GM12878 (cell line): ENCODE data around the gene THRB. TPM values are rescaled to one million over a fixed set of nuclear protein-coding genes. Genes with fewer than 3 reads are reported as not detected.

Experiments used
- ATAC-seq: fragments of 200-7000 bp; cut with Tn5 transposase; 3 replicates; pipeline ENCODE4 v1.9.1; 2020; ENCODE audit warnings: mild to moderate bottlenecking, moderate library complexity
- BruUV-seq: library from RNA; stranded (reverse); fragments of 400-500 nt; replicated peaks from 2 replicates; lab custom pipeline; 2021; lab: Mats Ljungman, UMichigan
- CTCF ChIA-PET: fragments of 300-600 bp; sonication (Branson Sonifier 250); formaldehyde crosslinking; extraction: SDS; loops from one replicate; lab custom pipeline; 2021; ENCODE audit warnings: inconsistent platforms; lab: Yijun Ruan, JAX
- POLR2A ChIA-PET: fragments of 350-600 bp; formaldehyde crosslinking; extraction: SDS; loops from one replicate; lab custom pipeline; 2021; ENCODE audit warnings: inconsistent platforms; lab: Charles Lee
- RAD21 ChIA-PET: fragments of 300-600 bp; sonication (Branson Sonifier 250); formaldehyde crosslinking; loops from one replicate; lab custom pipeline; 2023; ENCODE audit warnings: antibody characterized with exemption; ENCODE audit not compliant: unreplicated experiment; lab: Charles Lee
- SMC1A ChIA-PET: fragments of 300-600 bp; sonication (Branson Sonifier 250); formaldehyde crosslinking; loops from one replicate; lab custom pipeline; 2023; ENCODE audit not compliant: unreplicated experiment, uncharacterized antibody; lab: Charles Lee
- DNase-seq: peaks from one replicate; pipeline ENCODE4 v3.0.0-alpha.2; 2011; ENCODE audit warnings: low read depth, low spot score
- FAIRE-seq: peaks from 3 replicates; lab custom pipeline; 2011; peaks lifted over from hg19 to GRCh38; lab: Jason Lieb, UNC
- H2AFZ ChIP-seq: 2 replicates; pipeline ENCODE4 v1.6.0; 2011; ENCODE audit warnings: low read depth, low read length, control low read depth; ENCODE audit not compliant: control insufficient read depth
- H3K27ac ChIP-seq: 2 replicates; pipeline ENCODE4 v1.5.1; 2011; ENCODE audit warnings: control low read depth; ENCODE audit not compliant: control insufficient read depth, insufficient read depth
- H3K27me3 ChIP-seq, 2 experiments: replicated peaks in 1 of 2; 2 replicates each; pipeline versions ENCODE4 v1.6.0 to v1.6.1; 2011; ENCODE audit warnings: low read length in 1 of 2; ENCODE audit not compliant: control insufficient read depth in 2 of 2, insufficient read depth in 2 of 2
- H3K36me3 ChIP-seq, 2 experiments: 2 replicates each; pipeline ENCODE4 v1.5.1; 2011; ENCODE audit warnings: low read length in 1 of 2; ENCODE audit not compliant: control insufficient read depth in 2 of 2, insufficient read depth in 2 of 2
- H3K4me1 ChIP-seq: 2 replicates; pipeline ENCODE4 v1.6.1; 2011; ENCODE audit warnings: mild to moderate bottlenecking, low read length, moderate library complexity, mixed read lengths; ENCODE audit not compliant: control insufficient read depth, insufficient read depth
- H3K4me2 ChIP-seq: 2 replicates; pipeline ENCODE4 v1.6.0; 2011; ENCODE audit warnings: control low read depth; ENCODE audit not compliant: control insufficient read depth, insufficient read depth
- H3K4me3 ChIP-seq: fragments of 200-600 bp; sonication (generic); 2 replicates; pipeline ENCODE4 v1.5.1; 2016
- H3K79me2 ChIP-seq: 2 replicates; pipeline ENCODE4 v1.6.0; 2011; ENCODE audit warnings: low read length; ENCODE audit not compliant: control insufficient read depth, insufficient read depth
- H3K9ac ChIP-seq: 2 replicates; pipeline ENCODE4 v1.8.0; 2011; ENCODE audit warnings: low read length, control low read depth, mixed read lengths; ENCODE audit not compliant: control insufficient read depth, insufficient read depth
- H3K9me3 ChIP-seq: replicated peaks from 3 replicates; pipeline ENCODE4 v1.5.1; 2011; ENCODE audit warnings: mild to moderate bottlenecking, low read length; ENCODE audit not compliant: control insufficient read depth, insufficient read depth
- H4K20me1 ChIP-seq: 2 replicates; pipeline ENCODE4 v1.6.0; 2011; ENCODE audit not compliant: control insufficient read depth, insufficient read depth
- ZBED1 ChIP-seq: IDR thresholded peaks from 2 replicates; pipeline ENCODE4 v1.6.1; 2016; ENCODE audit warnings: borderline replicate concordance
- WGBS: methylation state at CpG from one replicate; pipeline ENCODE4 v1.1.6; 2016; ENCODE audit warnings: low lambda C conversion rate; ENCODE audit not compliant: insufficient replicate concordance, insufficient coverage; ENCODE audit errors: missing lambda C conversion rate; 5-methylcytosine and 5-hydroxymethylcytosine counted together
- in situ Hi-C: fragments of 300-500 bp; cut with MboI; formaldehyde crosslinking; loops from 9 replicates; pipeline ENCODE4 v1.14.3; 2018; ENCODE audit warnings: mixed read lengths
- intact Hi-C: fragments of 100-400 bp; cut with micrococcal nuclease; formaldehyde crosslinking; loops from one replicate; pipeline ENCODE4 v1.14.2; 2022; ENCODE audit not compliant: unreplicated experiment
- polyA plus RNA-seq, 11 experiments: library from polyadenylated mRNA; depleted of rRNA in 4 of 11; unstranded in 6 of 11; stranded (reverse) in 5 of 11; fragments of >200 nt; fragmentation: Nextera tagmentation in 4 of 11; fragmentation: Illumina TruSeq in 1 of 11; extraction: Ambion mirVana in 4 of 11; extraction: Trizol in 1 of 11; gene quantifications; 1 replicate in 1 of 11; 2 replicates in 10 of 11; pipeline versions ENCODE4 v1.2.1 to v1.2.3, GENCODE V29; 2011 to 2016; ENCODE audit warnings: inconsistent platforms in 2 of 11, missing spikeins in 2 of 11, low read depth in 1 of 11
- total RNA-seq, 4 experiments: library from RNA; depleted of rRNA in 3 of 4; stranded (reverse); fragments of >200 nt in 3 of 4; fragmentation: Illumina TruSeq in 1 of 4; extraction: Trizol in 1 of 4; gene quantifications; 2 replicates each; pipeline versions ENCODE4 v1.2.1 to v1.2.3, GENCODE V29; 2013 to 2021
- TF ChIP-seq, protein P1 (sequence below), 3 experiments: IDR thresholded peaks in 2 of 3; conservative IDR thresholded peaks in 1 of 3; 2 replicates each; pipeline ENCODE4 v1.5.1; 2011; ENCODE audit warnings: low read depth in 3 of 3, low read length in 3 of 3, mild to moderate bottlenecking in 3 of 3, control low read depth in 2 of 3, moderate library complexity in 2 of 3, inconsistent platforms in 1 of 3, mixed read lengths in 1 of 3; ENCODE audit not compliant: control insufficient read depth in 2 of 3, insufficient read depth in 1 of 3; ENCODE audit errors: extremely low read depth in 1 of 3
- TF ChIP-seq, protein P2 (sequence below): fragments of 450-650 bp; IDR thresholded peaks from 2 replicates; pipeline ENCODE4 v1.6.1; 2017; ENCODE audit warnings: borderline replicate concordance

The THRB gene
- total and polyA plus RNA-seq, 10 of the 15 experiments (the other 5 are each of a cell fraction or from before 2014, with no cell fraction given) = 0.05 TPM; not detected in 9

DNA sequence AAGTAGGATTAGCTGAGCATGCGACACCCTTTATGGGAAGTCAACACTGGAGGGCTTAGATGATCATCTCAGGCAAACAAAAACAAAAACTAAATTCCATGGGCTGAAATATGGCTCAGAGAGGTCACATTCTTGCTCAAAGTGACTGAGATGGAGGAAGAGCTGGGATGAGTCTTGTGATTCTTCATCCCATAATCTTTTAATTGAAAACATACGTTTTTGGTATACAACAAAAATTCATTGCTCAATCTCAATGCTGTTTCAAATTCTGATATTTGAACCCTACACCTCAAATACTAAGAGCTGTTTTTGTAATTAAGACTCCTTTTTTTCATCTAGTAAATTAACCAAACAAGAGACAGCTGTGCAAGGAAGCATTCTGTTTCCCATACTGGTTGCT, 292.6 kb downstream of the THRB start:
- no peak for ATAC-seq
- TF ChIP-seq, protein P1, sequence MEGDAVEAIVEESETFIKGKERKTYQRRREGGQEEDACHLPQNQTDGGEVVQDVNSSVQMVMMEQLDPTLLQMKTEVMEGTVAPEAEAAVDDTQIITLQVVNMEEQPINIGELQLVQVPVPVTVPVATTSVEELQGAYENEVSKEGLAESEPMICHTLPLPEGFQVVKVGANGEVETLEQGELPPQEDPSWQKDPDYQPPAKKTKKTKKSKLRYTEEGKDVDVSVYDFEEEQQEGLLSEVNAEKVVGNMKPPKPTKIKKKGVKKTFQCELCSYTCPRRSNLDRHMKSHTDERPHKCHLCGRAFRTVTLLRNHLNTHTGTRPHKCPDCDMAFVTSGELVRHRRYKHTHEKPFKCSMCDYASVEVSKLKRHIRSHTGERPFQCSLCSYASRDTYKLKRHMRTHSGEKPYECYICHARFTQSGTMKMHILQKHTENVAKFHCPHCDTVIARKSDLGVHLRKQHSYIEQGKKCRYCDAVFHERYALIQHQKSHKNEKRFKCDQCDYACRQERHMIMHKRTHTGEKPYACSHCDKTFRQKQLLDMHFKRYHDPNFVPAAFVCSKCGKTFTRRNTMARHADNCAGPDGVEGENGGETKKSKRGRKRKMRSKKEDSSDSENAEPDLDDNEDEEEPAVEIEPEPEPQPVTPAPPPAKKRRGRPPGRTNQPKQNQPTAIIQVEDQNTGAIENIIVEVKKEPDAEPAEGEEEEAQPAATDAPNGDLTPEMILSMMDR (IDR thresholded peaks at IDR 0.05 in 2 of 3, conservative IDR thresholded peaks at IDR 0.05 in 1 of 3; ENCODE audit: control insufficient read depth in 2 of 3, extremely low read depth in 1 of 3, insufficient read depth in 1 of 3, low read depth in 3 of 3, low read length in 3 of 3) = no peak
- TF ChIP-seq ZBED1 = no peak
- TF ChIP-seq, protein P2, sequence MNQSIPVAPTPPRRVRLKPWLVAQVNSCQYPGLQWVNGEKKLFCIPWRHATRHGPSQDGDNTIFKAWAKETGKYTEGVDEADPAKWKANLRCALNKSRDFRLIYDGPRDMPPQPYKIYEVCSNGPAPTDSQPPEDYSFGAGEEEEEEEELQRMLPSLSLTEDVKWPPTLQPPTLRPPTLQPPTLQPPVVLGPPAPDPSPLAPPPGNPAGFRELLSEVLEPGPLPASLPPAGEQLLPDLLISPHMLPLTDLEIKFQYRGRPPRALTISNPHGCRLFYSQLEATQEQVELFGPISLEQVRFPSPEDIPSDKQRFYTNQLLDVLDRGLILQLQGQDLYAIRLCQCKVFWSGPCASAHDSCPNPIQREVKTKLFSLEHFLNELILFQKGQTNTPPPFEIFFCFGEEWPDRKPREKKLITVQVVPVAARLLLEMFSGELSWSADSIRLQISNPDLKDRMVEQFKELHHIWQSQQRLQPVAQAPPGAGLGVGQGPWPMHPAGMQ = no peak
- intact Hi-C loops = no loop called here
- Histone ChIP-seq H3K9ac (no peak overlapping the region), H2AFZ (no peak overlapping the region), H3K27ac (no peak overlapping the region), H3K4me3 (no peak overlapping the region), H4K20me1 (no peaks in the 10 kb centered on the region), H3K79me2 (no peaks in the 10 kb centered on the region), H3K9me3 (no peaks in the 10 kb centered on the region), H3K4me1 (no peaks in the 10 kb centered on the region), H3K27me3 (peaks cover 0 to 4% of the 10 kb centered on the region in 2 experiments; a peak in 1 of 4 replicates), H3K4me2 (no peak overlapping the region), H3K36me3 (no peaks in the 10 kb centered on the region)
- SMC1A ChIA-PET = interaction anchor here (0.6 kb wide), 1 partner anchor 171 kb away, joined by 3 read pairs; no protein-coding TSS in a partner anchor
- POLR2A ChIA-PET = no interaction called here
- BruUV-seq = no TSS peak
- no peak for DNase-seq
- CTCF ChIA-PET = interaction anchor here (0.7 kb wide), 1 partner anchor 10 kb away, joined by 3 read pairs; no protein-coding TSS in a partner anchor
- no peak for FAIRE-seq
- RAD21 ChIA-PET = no interaction called here
- in situ Hi-C loops = no loop called here
- WGBS = 15% methylated on average over 2 of the region's 2 CpGs
